ENCODE results near the gene TMEM253. TPM values are rescaled to one million over a fixed set of nuclear protein-coding genes. Genes with fewer than 3 reads are reported as not detected.

TMEM253 gene
- total RNA-seq, 1 experiment from 2014 or later, result not detected

GRCh38 chr14:21063479-21063878, 37.4 kb upstream of the TMEM253 start:
- CTCF ChIA-PET, result interaction anchor here (0.6 to 0.7 kb wide), 2 partner anchors 22 to 49 kb away, joined by 3 read pairs; no protein-coding TSS in a partner anchor
- H3K9me2 ChIP-seq (replicated peaks; ENCODE audit: low read length), result no peaks in the 10 kb centered on the region
- POLR2A ChIA-PET (ENCODE audit: unreplicated experiment), result no interaction called here
- H4K20me1 ChIP-seq (ENCODE audit: low read length), result no peaks in the 10 kb centered on the region
- TF ChIP-seq CTCF (conservative IDR thresholded peaks at IDR 0.05; ENCODE audit: low read depth, low read length), result no peak
- no peak for TF ChIP-seq EZH2 (IDR thresholded peaks at IDR 0.05; ENCODE audit: low read length, unreplicated experiment)
- TF ChIP-seq EZH2phosphoT487 (IDR thresholded peaks at IDR 0.05; ENCODE audit: borderline replicate concordance, low read length), result no peak
- H3F3A ChIP-seq (ENCODE audit: low read length, unreplicated experiment), result no peaks in the 10 kb centered on the region
- intact Hi-C loops (cut with micrococcal nuclease), result no loop called here
- no peaks in the 10 kb centered on the region for H3K36me3 ChIP-seq (ENCODE audit: low read depth, low read length)
- H3K4me2 ChIP-seq (ENCODE audit: low read length), result no peak overlapping the region
- H2AFZ ChIP-seq (ENCODE audit: low read length), result no peak overlapping the region
- DNase-seq (peak; percentile 43), ATAC-seq (peak; percentile 47; the same call in 1 of the 2 replicates)
- H3K4me3 ChIP-seq (ENCODE audit: low read length), result no peak overlapping the region
- peaks cover 60% of the 10 kb centered on the region for H3K27me3 ChIP-seq (ENCODE audit: low read length)
- no peaks in the 10 kb centered on the region for H3K9me3 ChIP-seq (ENCODE audit: low read length)
- no peaks in the 10 kb centered on the region for H3K79me2 ChIP-seq (ENCODE audit: low read length)
- H3K4me1 ChIP-seq (ENCODE audit: insufficient read depth, low read length), result no peaks in the 10 kb centered on the region
- BruUV-seq (replicated peaks), result no TSS peak
- H3K9ac ChIP-seq (ENCODE audit: low read length), result no peak overlapping the region
- no peak overlapping the region for H3K27ac ChIP-seq (ENCODE audit: low read length)

- Histone ChIP-seq H3K79me2 (ENCODE audit: low read length) (no peaks in the 10 kb centered on the region), H3K4me3 (ENCODE audit: low read length) (no peak overlapping the region), H3K9ac (ENCODE audit: low read length) (no peak overlapping the region), H3K36me3 (ENCODE audit: low read depth, low read length) (no peaks in the 10 kb centered on the region), H4K20me1 (ENCODE audit: low read length) (no peaks in the 10 kb centered on the region), H3K9me2 (replicated peaks; ENCODE audit: low read length) (no peaks in the 10 kb centered on the region), H2AFZ (ENCODE audit: low read length) (no peak overlapping the region), H3K4me2 (ENCODE audit: low read length) (no peak overlapping the region), H3K27me3 (ENCODE audit: low read length) (peaks cover 68% of the 10 kb centered on the region), H3K9me3 (ENCODE audit: low read length) (no peaks in the 10 kb centered on the region), H3F3A (ENCODE audit: low read length, unreplicated experiment) (no peaks in the 10 kb centered on the region), H3K4me1 (ENCODE audit: insufficient read depth, low read length) (peaks cover 6% of the 10 kb centered on the region; the same call in 1 of the 2 replicates), H3K27ac (ENCODE audit: low read length) (no peak overlapping the region)
- peak; percentile 43 for DNase-seq
- TF ChIP-seq CTCF (conservative IDR thresholded peaks at IDR 0.05; ENCODE audit: low read depth, low read length) (peak; percentile 47), EZH2 (IDR thresholded peaks at IDR 0.05; ENCODE audit: low read length, unreplicated experiment) (no peak)
- ChIA-PET POLR2A (ENCODE audit: unreplicated experiment) (no interaction called here), CTCF (interaction anchor here (0.9 to 1.2 kb wide), 4 partner anchors 21 to 38 kb away, joined by 3 to 8 read pairs (median 4); no protein-coding TSS in a partner anchor)
- no peak for ATAC-seq
- no TSS peak for BruUV-seq (replicated peaks)
- intact Hi-C loops (cut with micrococcal nuclease), result no loop called here
Measured at GRCh38 chr14:21066882-21067502, 33.9 kb upstream of the TMEM253 start.

Data from PC-3 (cell line).